ENCODE results near the gene DCANP1. TPM values are rescaled to one million over a fixed set of nuclear protein-coding genes. Genes with fewer than 3 reads are reported as not detected.
A peak's percentile ranks its signal among the peaks of the same experiment; 100 is the strongest.

DCANP1 gene
- total RNA-seq, 1 donor from 2014 or later: not detected

- H3K27ac Mint-ChIP-seq: no peak overlapping the region
- H3K9me3 Mint-ChIP-seq: peaks cover 9% of the 10 kb centered on the region
- no peak for TF ChIP-seq CTCF (IDR thresholded peaks at IDR 0.05)
- ATAC-seq (ENCODE audit: low read depth) (no peak), DNase-seq (no peak)
- intact Hi-C loops (cut with micrococcal nuclease): no loop called here
- POLR2A ChIA-PET: no interaction called here
- no peak overlapping the region for H3K4me3 Mint-ChIP-seq
- H3K27me3 Mint-ChIP-seq: peaks cover 28% of the 10 kb centered on the region
- H3K36me3 Mint-ChIP-seq (ENCODE audit: low read depth): peaks cover 3% of the 10 kb centered on the region
- no peaks in the 10 kb centered on the region for H3K4me1 Mint-ChIP-seq
- CTCF ChIA-PET: no interaction called here
These were observed 30.1 kb downstream of the DCANP1 start for GRCh38 chr5:135417083-135417482.

DNA sequence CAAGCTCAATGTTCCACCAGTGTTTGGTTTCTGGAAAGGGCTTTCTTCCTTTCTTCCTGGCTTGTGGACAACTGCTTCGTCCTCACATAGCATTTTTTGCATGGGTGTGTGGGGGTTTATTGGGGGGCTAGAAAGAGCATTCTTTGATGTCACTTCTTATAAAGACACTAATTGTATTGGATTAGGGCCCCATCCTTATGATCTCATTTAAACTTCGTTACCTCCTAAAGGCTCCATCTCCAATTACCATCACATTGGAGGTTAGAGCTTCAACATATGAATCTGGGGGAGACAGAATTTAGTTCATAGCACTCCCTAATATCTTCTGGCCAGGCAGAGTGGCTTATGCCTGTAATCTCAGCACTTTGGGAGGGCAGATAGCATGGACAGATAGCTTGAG, 42.1 kb downstream of the DCANP1 start:
- intact Hi-C loops (cut with micrococcal nuclease): no loop called here
- Mint-ChIP-seq H3K4me3 (no peak overlapping the region), H3K9me3 (peaks cover 4% of the 10 kb centered on the region), H3K27me3 (peaks cover 4% of the 10 kb centered on the region), H3K36me3 (ENCODE audit: low read depth) (no peaks in the 10 kb centered on the region), H3K27ac (no peak overlapping the region), H3K4me1 (peaks cover 5% of the 10 kb centered on the region)
- POLR2A ChIA-PET: no interaction called here
- DNase-seq (no peak), ATAC-seq (ENCODE audit: low read depth) (no peak)
- TF ChIP-seq CTCF (IDR thresholded peaks at IDR 0.05): no peak
- CTCF ChIA-PET: no interaction called here

DNA sequence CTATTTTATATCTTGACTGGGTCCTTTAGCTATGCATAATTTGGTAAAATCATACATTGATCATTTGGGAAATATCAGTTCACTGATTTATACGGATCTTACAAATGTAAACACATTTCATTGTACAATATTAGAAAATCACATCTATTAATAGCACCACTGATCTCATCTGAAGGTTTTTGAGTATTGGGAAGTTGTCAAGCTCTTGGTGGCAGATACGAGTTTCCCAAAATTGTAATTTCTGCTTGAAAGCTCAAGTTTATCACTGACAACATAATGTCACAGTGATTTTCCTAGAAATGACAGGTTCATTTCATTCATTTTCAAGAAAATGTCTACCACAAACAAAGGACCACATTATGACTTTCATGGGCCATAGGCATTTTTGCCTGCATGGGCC, 45.1 kb downstream of the DCANP1 start:
- POLR2A ChIA-PET: no interaction called here
- CTCF ChIA-PET: no interaction called here
- Mint-ChIP-seq H3K27ac (no peak overlapping the region), H3K9me3 (peaks cover 4% of the 10 kb centered on the region), H3K4me3 (no peak overlapping the region), H3K27me3 (no peaks in the 10 kb centered on the region), H3K36me3 (ENCODE audit: low read depth) (peaks cover 3% of the 10 kb centered on the region), H3K4me1 (peaks cover 26% of the 10 kb centered on the region)
- TF ChIP-seq CTCF (IDR thresholded peaks at IDR 0.05): no peak
- intact Hi-C loops (cut with micrococcal nuclease): no loop called here
- ATAC-seq (ENCODE audit: low read depth): no peak
- DNase-seq: no peak

GRCh38 chr5:135400866-135401265, 46.3 kb downstream of the DCANP1 start:
- DNase-seq (no peak), ATAC-seq (ENCODE audit: low read depth) (no peak)
- ChIA-PET POLR2A (no interaction called here), CTCF (no interaction called here)
- no peaks in the 10 kb centered on the region for H3K27me3 Mint-ChIP-seq
- TF ChIP-seq CTCF (IDR thresholded peaks at IDR 0.05): no peak
- H3K27ac Mint-ChIP-seq: no peak overlapping the region
- peak overlapping the region; percentile 12 for H3K4me3 Mint-ChIP-seq
- peaks cover 3% of the 10 kb centered on the region for H3K36me3 Mint-ChIP-seq (ENCODE audit: low read depth)
- intact Hi-C loops (cut with micrococcal nuclease): no loop called here
- H3K4me1 Mint-ChIP-seq: peaks cover 37% of the 10 kb centered on the region
- H3K9me3 Mint-ChIP-seq: peaks cover 4% of the 10 kb centered on the region

GRCh38 chr5:135399794-135400542, 47.2 kb downstream of the DCANP1 start:
- Mint-ChIP-seq H3K36me3 (ENCODE audit: low read depth) (peaks cover 3% of the 10 kb centered on the region), H3K9me3 (peaks cover under 1% of the 10 kb centered on the region), H3K4me3 (peak overlapping the region; percentile 89), H3K4me1 (peaks cover 45% of the 10 kb centered on the region), H3K27ac (peak overlapping the region; percentile 89), H3K27me3 (no peaks in the 10 kb centered on the region)
- CTCF ChIA-PET: no interaction called here
- POLR2A ChIA-PET: no interaction called here
- DNase-seq: no peak
- TF ChIP-seq CTCF (IDR thresholded peaks at IDR 0.05): no peak
- no peak for ATAC-seq (ENCODE audit: low read depth)
- intact Hi-C loops (cut with micrococcal nuclease): loop anchor here (10.0 kb wide), 1 partner anchor 345 kb away; no protein-coding TSS in a partner anchor

Measured in activated B cell treated with CpG ODN at 0.5 μM for 24 hours (primary cell).